Mesothelial cell of epicardium (in vitro differentiated cells): ENCODE data around the gene DTNB. TPM values are rescaled to one million over a fixed set of nuclear protein-coding genes. Genes with fewer than 3 reads are reported as not detected.

Experiments
- DNase-seq, 2 experiments: peaks; one replicate each; pipeline ENCODE4 v3.0.0; 2021; ENCODE audit warnings: low spot score in 2 of 2; ENCODE audit not compliant: unreplicated experiment in 2 of 2
- H3K27ac Mint-ChIP-seq: 2 replicates; pipeline ENCODE4 v1.8.0; 2021; ENCODE audit warnings: mixed read lengths
- H3K27me3 Mint-ChIP-seq: 2 replicates; pipeline ENCODE4 v1.8.0; 2021; ENCODE audit warnings: low read depth, mixed read lengths
- H3K36me3 Mint-ChIP-seq: 2 replicates; pipeline ENCODE4 v1.8.0; 2021; ENCODE audit warnings: mixed read lengths
- H3K4me1 Mint-ChIP-seq: 2 replicates; pipeline ENCODE4 v1.8.0; 2021; ENCODE audit warnings: mixed read lengths
- H3K4me3 Mint-ChIP-seq: 2 replicates; pipeline ENCODE4 v1.8.0; 2021; ENCODE audit warnings: mild to moderate bottlenecking, moderate library complexity, mixed read lengths
- H3K9me3 Mint-ChIP-seq: 2 replicates; pipeline ENCODE4 v1.8.0; 2021; ENCODE audit warnings: mixed read lengths
- microRNA-seq: library from miRNA; unstranded; fragments of <30 nt; microRNA quantifications from one replicate; pipeline ENCODE4 v1.2.0, GENCODE V29; 2021; ENCODE audit warnings: inconsistent platforms, mixed read lengths
- total RNA-seq: library from RNA; stranded (reverse); gene quantifications from 3 replicates; pipeline ENCODE4 v1.2.1, GENCODE V29; 2021
- TF ChIP-seq, protein P1 (sequence below): fragments of 200-600 bp; sonication (generic); IDR thresholded peaks from one replicate; pipeline ENCODE4 v1.5.0; 2021; ENCODE audit warnings: antibody characterized with exemption; ENCODE audit not compliant: unreplicated experiment

Gene DTNB
- total RNA-seq, 1 donor from 2014 or later, result 36.3 TPM

DNA sequence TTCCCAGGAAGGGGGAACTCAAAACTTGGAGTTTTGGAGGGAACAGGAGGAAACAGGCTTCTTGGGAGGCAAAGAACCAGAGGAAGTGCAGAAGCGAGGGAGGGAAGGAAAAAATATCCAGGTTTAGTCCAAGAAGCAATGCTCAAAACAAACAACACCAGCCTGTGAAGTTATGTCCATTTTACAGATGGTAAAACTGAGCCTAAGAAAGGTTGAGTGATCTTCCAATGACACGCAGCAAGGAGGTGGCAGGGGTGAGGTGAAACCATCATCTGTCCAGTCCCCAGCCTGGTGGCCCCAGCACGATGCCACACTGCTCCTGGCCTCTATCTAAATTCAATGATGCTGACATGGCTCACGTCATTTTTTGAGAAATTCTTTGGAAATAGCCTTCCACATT is 342.4 kb downstream of the DTNB start:
- Mint-ChIP-seq H3K27me3 (no peaks in the 10 kb centered on the region), H3K9me3 (peaks cover 14% of the 10 kb centered on the region)

DNA sequence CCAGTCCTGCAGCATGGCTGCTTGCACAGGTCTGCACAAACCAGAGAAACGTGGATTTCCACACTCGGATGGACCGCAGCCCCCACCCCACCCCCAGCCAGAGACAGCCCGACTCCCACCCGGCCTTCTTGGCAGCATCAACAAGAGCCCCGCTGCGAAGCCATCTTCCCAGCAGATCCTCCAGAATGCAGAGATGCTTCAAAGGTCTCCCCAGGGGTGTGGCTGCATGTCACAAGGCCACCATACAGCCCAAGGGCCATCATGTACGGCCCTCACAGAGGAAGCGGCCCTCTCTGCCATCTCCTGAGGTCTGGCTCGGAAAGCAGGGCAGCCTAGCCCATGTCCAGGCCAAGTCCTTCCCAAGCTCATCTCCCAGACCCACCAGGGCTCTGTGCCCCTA is 343.1 kb downstream of the DTNB start:
- Mint-ChIP-seq H3K27me3 (no peaks in the 10 kb centered on the region), H3K9me3 (peaks cover 17% of the 10 kb centered on the region), H3K36me3 (peaks cover 31% of the 10 kb centered on the region), H3K27ac (no peak overlapping the region), H3K4me3 (no peak overlapping the region), H3K4me1 (peaks cover 21% of the 10 kb centered on the region)
- no peak for DNase-seq
- TF ChIP-seq, protein P1, sequence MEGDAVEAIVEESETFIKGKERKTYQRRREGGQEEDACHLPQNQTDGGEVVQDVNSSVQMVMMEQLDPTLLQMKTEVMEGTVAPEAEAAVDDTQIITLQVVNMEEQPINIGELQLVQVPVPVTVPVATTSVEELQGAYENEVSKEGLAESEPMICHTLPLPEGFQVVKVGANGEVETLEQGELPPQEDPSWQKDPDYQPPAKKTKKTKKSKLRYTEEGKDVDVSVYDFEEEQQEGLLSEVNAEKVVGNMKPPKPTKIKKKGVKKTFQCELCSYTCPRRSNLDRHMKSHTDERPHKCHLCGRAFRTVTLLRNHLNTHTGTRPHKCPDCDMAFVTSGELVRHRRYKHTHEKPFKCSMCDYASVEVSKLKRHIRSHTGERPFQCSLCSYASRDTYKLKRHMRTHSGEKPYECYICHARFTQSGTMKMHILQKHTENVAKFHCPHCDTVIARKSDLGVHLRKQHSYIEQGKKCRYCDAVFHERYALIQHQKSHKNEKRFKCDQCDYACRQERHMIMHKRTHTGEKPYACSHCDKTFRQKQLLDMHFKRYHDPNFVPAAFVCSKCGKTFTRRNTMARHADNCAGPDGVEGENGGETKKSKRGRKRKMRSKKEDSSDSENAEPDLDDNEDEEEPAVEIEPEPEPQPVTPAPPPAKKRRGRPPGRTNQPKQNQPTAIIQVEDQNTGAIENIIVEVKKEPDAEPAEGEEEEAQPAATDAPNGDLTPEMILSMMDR, result no peak

More for the DNA sequence above, 342.4 kb downstream of the DTNB start:
- Mint-ChIP-seq H3K4me1 (peaks cover 24% of the 10 kb centered on the region), H3K4me3 (no peak overlapping the region), H3K27ac (no peak overlapping the region), H3K36me3 (peaks cover 26% of the 10 kb centered on the region)
- DNase-seq, result no peak
- TF ChIP-seq, protein P1, result no peak

DNA sequence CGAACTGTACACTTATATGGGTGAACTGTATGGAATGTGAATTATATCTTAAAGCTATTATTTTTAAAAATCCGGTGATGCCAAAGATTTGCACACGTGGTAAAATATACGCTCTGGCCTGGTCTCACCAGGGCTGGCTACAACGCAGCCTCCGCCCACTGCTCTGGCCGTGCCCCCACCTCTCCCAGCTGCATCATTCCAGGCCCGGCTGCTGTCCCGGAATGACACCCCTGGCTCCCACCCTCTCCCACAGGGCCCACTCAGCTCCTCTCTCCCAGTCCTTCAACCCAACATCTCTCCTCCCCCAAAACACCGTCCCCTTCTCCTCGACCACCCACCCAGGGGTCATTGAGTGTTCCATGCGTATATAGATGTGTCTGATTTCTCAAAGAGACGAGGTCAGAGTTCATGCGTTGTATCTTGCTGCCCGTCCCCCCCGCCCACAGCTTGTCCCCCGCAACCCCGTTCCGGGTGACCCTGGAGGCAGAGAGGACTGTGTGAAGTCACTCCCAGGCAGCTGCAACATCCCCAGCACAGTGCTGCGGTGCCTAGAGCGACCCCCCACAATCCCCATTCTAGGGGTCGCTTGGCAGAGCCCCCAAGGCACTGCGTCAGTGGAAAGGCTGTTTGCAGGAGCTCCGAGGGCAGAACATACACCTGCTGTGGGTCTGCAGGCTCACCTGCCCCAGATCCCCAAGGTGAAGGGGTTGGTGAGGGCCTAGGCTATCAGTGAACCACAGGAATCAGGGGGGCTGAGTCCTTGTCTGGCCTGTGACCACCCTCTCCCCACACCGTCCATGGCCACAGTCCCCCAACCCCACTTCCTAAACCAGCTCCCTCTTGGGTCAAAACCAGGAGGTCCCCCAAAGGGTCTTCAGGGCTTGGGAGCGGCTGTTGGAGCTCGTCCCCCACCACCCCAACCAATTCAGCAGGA is 345.0 kb downstream of the DTNB start:
- no peak overlapping the region for H3K27ac Mint-ChIP-seq
- no peak for DNase-seq
- H3K4me1 Mint-ChIP-seq, result peaks cover 26% of the 10 kb centered on the region
- H3K4me3 Mint-ChIP-seq, result no peak overlapping the region
- TF ChIP-seq, protein P1, result no peak
- H3K27me3 Mint-ChIP-seq, result no peaks in the 10 kb centered on the region
- H3K36me3 Mint-ChIP-seq, result peaks cover 31% of the 10 kb centered on the region
- peaks cover 17% of the 10 kb centered on the region for H3K9me3 Mint-ChIP-seq

Small RNA genes lying within 50 kb of the gene (microRNA-seq; reads per million reads assigned to microRNA genes)
- 862 reads per million, percentile 78 among the genes with 10 or more reads in this experiment for gene MIR1301

Other genes with a start within 250 kb of the DTNB start
- 24.8 to 25.5 TPM (median 25.4 TPM) in 3 replicates for gene ASXL2, start 204.9 kb upstream of the DTNB start, total RNA-seq